ENCODE data around the gene HS6ST3. TPM values are rescaled to one million over a fixed set of nuclear protein-coding genes. Genes with fewer than 3 reads are reported as not detected.

The HS6ST3 gene
- total and polyA plus RNA-seq, 2 donors (not counting 1 experiment from before 2014, with no cell fraction given) = not detected

DNA sequence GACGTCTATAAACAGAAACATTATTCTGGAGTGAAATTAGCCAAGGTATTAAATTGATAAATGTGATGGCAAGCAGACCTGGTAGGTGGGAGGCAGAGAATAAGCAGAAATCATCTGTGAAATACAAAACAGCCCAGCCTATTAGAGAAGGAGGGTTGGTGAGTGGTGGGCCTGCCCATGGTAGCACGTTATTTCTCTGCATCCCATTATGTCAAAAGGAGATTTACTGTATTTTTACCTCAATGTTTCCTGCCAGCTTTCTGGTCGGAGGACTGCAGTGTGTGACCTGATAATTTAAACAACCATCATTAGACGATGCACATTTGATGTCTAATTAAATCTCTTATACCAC lies 703.5 kb downstream of the HS6ST3 start:
- no peak overlapping the region for H3K4me2 ChIP-seq (ENCODE audit: extremely low read depth, insufficient read depth, low read length)
- H3K9me3 ChIP-seq (ENCODE audit: control insufficient read depth, insufficient read depth, low read depth, low read length) = no peaks in the 10 kb centered on the region
- no peaks in the 10 kb centered on the region for H3K36me3 ChIP-seq (ENCODE audit: control insufficient read depth, insufficient read depth, low read length)
- H4K20me1 ChIP-seq (ENCODE audit: control insufficient read depth, extremely low read depth, insufficient read depth, low read length) = no peaks in the 10 kb centered on the region
- no peak overlapping the region for H3K9ac ChIP-seq (ENCODE audit: insufficient read depth, low read length)
- H3K27me3 ChIP-seq (ENCODE audit: control insufficient read depth, insufficient read depth, low read length) = no peaks in the 10 kb centered on the region
- H3K4me1 ChIP-seq (ENCODE audit: control insufficient read depth, extremely low read depth, insufficient read depth, low read length) = no peaks in the 10 kb centered on the region
- no peak overlapping the region for H2AFZ ChIP-seq (ENCODE audit: low read length)
- no peaks in the 10 kb centered on the region for H3K79me2 ChIP-seq (ENCODE audit: control insufficient read depth, insufficient read depth, low read length)
- H3K27ac ChIP-seq (ENCODE audit: insufficient read depth, low read length) = no peak overlapping the region
- no peak overlapping the region for H3K4me3 ChIP-seq (replicated peaks in 1 of 4; ENCODE audit: control extremely low read depth in 1 of 4, insufficient read depth in 1 of 4, low read depth in 3 of 4, low read length in 4 of 4)
- DNase-seq (ENCODE audit: low read depth in 2 of 2) = no peak
- TF ChIP-seq EZH2 (IDR thresholded peaks at IDR 0.05; ENCODE audit: low read length, missing control alignments) = no peak
- TF ChIP-seq, protein P1, sequence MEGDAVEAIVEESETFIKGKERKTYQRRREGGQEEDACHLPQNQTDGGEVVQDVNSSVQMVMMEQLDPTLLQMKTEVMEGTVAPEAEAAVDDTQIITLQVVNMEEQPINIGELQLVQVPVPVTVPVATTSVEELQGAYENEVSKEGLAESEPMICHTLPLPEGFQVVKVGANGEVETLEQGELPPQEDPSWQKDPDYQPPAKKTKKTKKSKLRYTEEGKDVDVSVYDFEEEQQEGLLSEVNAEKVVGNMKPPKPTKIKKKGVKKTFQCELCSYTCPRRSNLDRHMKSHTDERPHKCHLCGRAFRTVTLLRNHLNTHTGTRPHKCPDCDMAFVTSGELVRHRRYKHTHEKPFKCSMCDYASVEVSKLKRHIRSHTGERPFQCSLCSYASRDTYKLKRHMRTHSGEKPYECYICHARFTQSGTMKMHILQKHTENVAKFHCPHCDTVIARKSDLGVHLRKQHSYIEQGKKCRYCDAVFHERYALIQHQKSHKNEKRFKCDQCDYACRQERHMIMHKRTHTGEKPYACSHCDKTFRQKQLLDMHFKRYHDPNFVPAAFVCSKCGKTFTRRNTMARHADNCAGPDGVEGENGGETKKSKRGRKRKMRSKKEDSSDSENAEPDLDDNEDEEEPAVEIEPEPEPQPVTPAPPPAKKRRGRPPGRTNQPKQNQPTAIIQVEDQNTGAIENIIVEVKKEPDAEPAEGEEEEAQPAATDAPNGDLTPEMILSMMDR (conservative IDR thresholded peaks at IDR 0.05 in 1 of 2, IDR thresholded peaks at IDR 0.05 in 1 of 2; ENCODE audit: low read depth in 1 of 2, low read length in 2 of 2) = no peak

DNA sequence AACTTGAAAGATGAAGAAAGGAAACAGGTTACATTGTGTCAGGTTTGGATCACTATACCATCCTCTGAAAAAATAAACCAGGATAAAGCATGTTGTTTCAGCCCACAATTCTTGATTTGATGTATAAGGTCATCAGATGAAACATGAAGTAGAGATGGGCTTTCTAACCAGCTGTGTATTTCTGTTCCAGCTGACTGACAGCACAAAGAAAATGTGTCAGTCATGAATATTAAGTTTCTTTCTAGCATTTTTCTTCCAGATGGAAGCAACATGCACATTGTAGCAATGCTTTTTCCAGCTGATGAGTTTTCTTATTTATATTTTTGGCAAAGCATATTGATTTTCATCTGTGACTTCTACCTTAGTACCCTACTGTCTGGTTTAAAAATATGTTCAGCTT lies 704.8 kb downstream of the HS6ST3 start:
- no peak overlapping the region for H3K9ac ChIP-seq (ENCODE audit: insufficient read depth, low read length)
- H3K4me1 ChIP-seq (ENCODE audit: control insufficient read depth, extremely low read depth, insufficient read depth, low read length) = no peaks in the 10 kb centered on the region
- no peak for TF ChIP-seq EZH2 (IDR thresholded peaks at IDR 0.05; ENCODE audit: low read length, missing control alignments)
- TF ChIP-seq, protein P1 (conservative IDR thresholded peaks at IDR 0.05 in 1 of 2, IDR thresholded peaks at IDR 0.05 in 1 of 2; ENCODE audit: low read depth in 1 of 2, low read length in 2 of 2) = no peak
- H2AFZ ChIP-seq (ENCODE audit: low read length) = no peak overlapping the region
- no peak for DNase-seq (ENCODE audit: low read depth in 2 of 2)
- no peaks in the 10 kb centered on the region for H3K27me3 ChIP-seq (ENCODE audit: control insufficient read depth, insufficient read depth, low read length)
- H3K79me2 ChIP-seq (ENCODE audit: control insufficient read depth, insufficient read depth, low read length) = no peaks in the 10 kb centered on the region
- no peak overlapping the region for H3K4me2 ChIP-seq (ENCODE audit: extremely low read depth, insufficient read depth, low read length)
- H3K27ac ChIP-seq (ENCODE audit: insufficient read depth, low read length) = no peak overlapping the region
- H3K36me3 ChIP-seq (ENCODE audit: control insufficient read depth, insufficient read depth, low read length) = no peaks in the 10 kb centered on the region
- H3K9me3 ChIP-seq (ENCODE audit: control insufficient read depth, insufficient read depth, low read depth, low read length) = no peaks in the 10 kb centered on the region
- no peaks in the 10 kb centered on the region for H4K20me1 ChIP-seq (ENCODE audit: control insufficient read depth, extremely low read depth, insufficient read depth, low read length)
- H3K4me3 ChIP-seq (replicated peaks in 1 of 4; ENCODE audit: control extremely low read depth in 1 of 4, insufficient read depth in 1 of 4, low read depth in 3 of 4, low read length in 4 of 4) = no peak overlapping the region

DNA sequence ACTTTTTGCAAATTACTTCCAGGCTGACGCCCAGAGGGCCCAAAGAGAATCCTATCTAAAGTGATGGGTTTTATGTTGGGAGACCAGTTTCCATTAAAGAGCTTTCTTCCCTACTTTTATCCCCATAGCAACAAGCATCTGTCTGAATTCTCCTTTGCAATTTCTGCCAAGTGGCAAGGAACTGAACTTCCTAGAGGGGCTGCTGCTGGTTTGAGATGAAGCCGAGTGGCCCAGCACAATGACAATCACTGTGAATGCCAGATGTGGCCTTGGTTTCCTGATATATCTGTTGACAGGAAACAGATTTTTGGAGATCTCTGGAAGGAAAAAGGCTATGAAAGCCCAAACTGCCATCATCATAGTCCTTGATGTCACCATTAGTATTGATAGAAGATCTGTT lies 705.8 kb downstream of the HS6ST3 start:
- no peaks in the 10 kb centered on the region for H4K20me1 ChIP-seq (ENCODE audit: control insufficient read depth, extremely low read depth, insufficient read depth, low read length)
- H3K79me2 ChIP-seq (ENCODE audit: control insufficient read depth, insufficient read depth, low read length) = no peaks in the 10 kb centered on the region
- no peaks in the 10 kb centered on the region for H3K4me1 ChIP-seq (ENCODE audit: control insufficient read depth, extremely low read depth, insufficient read depth, low read length)
- no peak for TF ChIP-seq EZH2 (IDR thresholded peaks at IDR 0.05; ENCODE audit: low read length, missing control alignments)
- TF ChIP-seq, protein P1 (conservative IDR thresholded peaks at IDR 0.05 in 1 of 2, IDR thresholded peaks at IDR 0.05 in 1 of 2; ENCODE audit: low read depth in 1 of 2, low read length in 2 of 2) = no peak
- H3K27me3 ChIP-seq (ENCODE audit: control insufficient read depth, insufficient read depth, low read length) = no peaks in the 10 kb centered on the region
- H3K36me3 ChIP-seq (ENCODE audit: control insufficient read depth, insufficient read depth, low read length) = no peaks in the 10 kb centered on the region
- H3K4me3 ChIP-seq (replicated peaks in 1 of 4; ENCODE audit: control extremely low read depth in 1 of 4, insufficient read depth in 1 of 4, low read depth in 3 of 4, low read length in 4 of 4) = no peak overlapping the region
- H3K9me3 ChIP-seq (ENCODE audit: control insufficient read depth, insufficient read depth, low read depth, low read length) = no peaks in the 10 kb centered on the region
- no peak overlapping the region for H3K27ac ChIP-seq (ENCODE audit: insufficient read depth, low read length)
- H2AFZ ChIP-seq (ENCODE audit: low read length) = no peak overlapping the region
- no peak overlapping the region for H3K9ac ChIP-seq (ENCODE audit: insufficient read depth, low read length)
- H3K4me2 ChIP-seq (ENCODE audit: extremely low read depth, insufficient read depth, low read length) = no peak overlapping the region
- no peak for DNase-seq (ENCODE audit: low read depth in 2 of 2)
